ENCODE data around the gene SMG9.

GRCh38 chr19:43762814-43763213, 8.1 kb upstream of the SMG9 start:
- TF ChIP-seq EZH2phosphoT487 (conservative IDR thresholded peaks at IDR 0.05; ENCODE audit: low read length) (no peak), CTCF (IDR thresholded peaks at IDR 0.05; ENCODE audit: insufficient read depth, low read length, poor library complexity, severe bottlenecking) (no peak)
